NCI-H187 (cell line): Measurements from ENCODE around the gene TMEM92.
"Not testable (repeated sequence)": the region's sequence is repeated elsewhere in the genome, so short reads cannot be mapped to it uniquely, and the experiment has no call there.

Experiments
- DNase-seq, 2 experiments: peaks; one replicate each; lab custom pipeline; 2025; lab: John Stamatoyannopoulos, UW

Gene TMEM92

DNA sequence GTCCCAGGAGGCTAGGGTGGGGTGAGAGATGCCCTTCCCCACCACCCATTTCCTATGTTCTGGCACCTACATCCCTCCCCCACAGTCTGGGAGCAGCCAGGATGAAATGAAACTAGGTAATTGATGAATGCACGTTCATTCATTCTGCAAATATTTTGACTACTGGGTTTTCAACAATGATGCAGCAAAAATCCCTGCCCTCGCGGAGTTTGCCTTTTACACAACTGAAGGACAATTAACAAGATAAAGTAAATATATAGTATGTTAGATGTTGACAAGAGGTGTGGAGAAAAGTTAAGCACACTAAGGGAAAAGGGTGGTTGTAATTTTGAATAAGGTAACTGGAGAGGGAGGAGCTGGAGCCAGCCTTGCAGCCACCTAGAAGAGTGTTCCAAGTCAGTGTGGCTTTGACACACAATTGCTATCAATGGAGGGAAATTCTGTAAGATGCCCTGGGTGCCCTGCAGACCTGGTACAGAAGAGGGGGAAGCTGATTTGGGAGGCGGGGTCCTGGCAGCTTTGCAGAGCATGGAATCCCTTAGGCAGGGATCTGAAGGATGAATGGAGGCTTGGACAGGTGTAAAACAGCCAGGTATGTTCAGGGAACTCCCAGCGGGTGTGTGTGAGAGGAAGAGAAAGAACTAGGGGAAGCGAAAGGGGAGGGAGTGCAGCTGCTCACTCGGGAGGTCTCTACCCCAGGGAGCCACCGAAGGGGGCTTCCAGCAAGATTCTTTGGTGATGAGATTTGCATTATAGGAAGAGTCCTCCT, 2.5 kb downstream of the TMEM92 start:
- DNase-seq: no peak

DNA sequence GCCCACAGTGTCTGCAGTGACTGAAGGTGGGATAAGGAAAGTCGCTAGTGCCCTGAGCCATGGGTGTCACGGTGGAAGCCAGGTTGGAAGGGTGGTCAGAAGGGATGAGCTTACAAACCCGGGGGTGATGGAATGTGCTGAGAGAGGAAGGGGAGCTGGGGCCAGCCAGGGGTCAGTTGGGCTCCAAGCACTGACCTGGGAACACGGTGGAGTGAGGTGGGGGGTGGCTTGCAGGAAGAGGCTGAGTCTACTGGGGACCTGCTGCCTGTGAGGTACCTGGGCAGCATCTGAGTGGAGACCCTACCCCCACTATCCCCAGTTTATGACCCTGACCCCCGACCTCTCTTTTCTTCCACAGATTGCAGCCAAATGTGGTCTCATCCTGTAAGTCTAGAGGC, 3.1 kb downstream of the TMEM92 start:
- DNase-seq: no peak

DNA sequence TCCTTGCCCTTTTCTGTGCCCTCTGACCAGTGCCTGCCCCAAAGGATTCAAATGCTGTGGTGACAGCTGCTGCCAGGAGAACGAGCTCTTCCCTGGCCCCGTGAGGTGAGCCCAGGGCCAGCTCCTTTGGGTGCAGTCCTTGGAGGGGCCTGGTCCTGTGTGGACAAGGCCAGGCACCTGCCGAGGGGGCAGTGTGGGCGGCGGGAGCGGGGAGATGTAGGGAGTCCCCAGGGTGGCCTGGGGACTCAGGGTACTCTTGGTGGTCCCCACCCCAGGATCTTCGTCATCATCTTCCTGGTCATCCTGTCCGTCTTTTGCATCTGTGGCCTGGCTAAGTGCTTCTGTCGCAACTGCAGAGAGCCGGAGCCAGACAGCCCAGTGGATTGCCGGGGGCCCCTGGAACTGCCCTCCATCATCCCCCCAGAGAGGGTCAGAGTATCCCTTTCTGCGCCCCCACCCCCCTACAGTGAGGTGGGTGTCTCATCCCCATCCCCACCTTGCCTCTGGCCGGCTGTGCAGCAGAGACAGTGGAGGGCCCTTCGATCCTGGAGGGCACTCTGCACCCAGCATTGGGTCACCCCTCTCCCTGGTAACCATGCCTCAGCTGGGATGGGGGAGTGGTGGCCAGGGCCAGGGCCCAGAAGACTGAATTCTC, 4.4 kb downstream of the TMEM92 start:
- DNase-seq: no peak

DNA sequence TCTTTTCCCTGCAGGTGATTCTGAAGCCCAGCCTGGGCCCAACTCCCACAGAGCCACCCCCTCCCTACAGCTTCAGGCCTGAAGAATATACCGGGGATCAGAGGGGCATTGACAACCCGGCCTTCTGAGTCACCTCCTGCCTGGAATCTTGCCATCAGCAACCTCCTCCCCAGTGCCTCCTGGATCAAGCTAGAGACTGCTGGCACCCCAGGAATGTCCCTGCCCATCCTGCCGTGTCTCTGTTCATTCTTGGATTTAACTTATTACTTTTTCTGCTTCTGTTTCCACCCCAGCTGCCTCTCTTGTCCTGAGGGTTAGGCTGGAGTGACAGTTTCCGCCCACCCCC, 4.9 kb downstream of the TMEM92 start:
- no peak for DNase-seq

DNA sequence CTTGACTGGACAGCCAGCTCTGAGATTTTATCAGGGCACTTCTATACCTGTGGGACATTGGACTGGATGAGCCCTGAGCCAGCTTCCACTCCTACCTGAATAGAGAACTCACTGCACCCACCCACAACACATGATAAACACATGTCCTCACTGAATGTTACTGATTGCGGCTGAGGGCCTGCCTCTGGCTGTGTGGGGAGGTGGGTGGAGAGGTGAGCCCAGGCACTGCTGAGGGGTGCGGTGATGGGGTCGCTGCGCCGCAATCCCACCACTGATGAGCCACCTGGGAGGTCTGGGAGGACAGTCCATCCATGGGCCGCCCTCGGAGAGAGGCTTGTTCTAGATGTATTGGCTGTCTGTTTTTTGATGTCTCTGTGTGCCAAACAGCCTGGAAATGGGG, 5.4 kb downstream of the TMEM92 start:
- no peak for DNase-seq

DNA sequence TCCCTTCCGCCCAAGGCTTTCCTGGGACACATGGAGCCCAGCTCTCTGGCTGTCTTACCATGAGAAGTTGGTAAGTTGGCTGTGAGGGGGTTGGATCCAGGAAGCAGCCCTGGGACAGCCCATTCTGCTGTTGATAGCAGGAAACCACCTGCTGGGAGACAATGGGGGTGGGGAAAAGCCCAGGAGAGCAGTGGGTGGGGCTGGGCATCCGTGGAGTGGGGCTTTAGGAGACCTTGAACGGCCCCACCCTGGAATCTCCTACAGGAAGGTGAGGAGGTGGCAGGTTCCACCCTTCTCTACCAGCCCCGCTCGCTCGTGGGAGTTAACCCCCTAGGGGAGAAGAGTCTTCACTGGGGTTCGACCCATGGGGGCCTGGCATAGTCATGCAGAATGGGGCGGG, 5.8 kb downstream of the TMEM92 start:
- DNase-seq: no peak

DNA sequence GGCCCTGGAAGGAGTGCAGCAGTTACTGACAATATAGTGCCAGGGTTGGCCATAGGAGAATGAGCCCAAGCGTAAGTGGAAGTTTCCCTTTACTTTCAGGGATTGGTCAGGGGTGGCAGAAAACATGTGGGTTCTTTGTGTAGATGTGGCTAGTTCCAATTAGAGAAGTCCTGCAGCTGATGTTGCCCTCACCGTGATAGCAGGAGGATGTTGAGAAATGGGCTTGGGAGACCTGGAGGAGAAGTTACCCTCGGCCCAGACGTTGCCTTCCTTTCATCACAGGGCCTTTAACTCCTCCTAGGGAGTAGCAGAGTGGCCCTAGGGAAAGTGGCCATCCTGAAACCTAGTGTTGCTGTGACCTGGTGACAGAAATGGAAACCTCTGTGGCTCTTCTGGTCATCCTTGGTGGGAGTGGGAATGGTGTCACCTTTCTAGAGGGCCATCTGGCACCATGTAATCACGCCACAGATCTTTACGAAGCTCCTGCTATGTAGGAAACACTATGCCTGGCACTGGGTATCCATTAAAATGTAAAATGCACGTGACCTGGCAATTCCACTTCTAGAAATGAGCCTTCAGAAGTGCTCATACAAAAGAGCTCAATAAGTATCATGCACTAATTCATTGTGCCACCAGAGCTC, 6.7 kb downstream of the TMEM92 start:
- DNase-seq: no peak

DNA sequence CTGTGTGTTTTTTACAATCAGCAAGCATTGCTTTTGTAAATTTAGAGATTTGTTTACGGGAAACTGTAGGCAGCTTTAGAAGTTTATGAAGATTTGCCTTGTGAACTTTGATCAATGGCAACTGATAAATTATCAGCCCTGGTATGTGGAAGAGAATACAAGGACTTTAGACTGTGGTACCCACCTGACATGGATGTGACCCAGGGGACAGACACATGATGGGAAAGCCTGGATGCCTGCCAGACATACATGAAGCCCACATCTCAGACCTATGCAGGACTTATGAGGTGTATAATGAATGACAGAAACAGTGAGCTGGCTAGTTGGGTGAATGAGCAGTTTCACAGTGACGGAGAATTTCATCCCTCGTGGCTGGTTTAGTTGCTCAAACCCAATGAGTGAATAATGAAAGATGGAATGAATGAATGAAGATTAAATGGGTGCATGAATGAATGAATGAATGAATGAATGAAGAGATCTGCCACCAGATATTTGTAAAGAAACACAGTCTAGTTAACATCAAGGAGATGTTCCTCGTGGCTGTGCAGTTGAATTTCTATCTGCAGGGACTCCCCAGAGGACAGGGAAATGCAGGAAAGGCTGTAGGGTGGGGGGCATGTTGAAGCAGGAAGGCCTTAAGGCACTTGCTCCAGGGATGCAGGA, 7.6 kb downstream of the TMEM92 start:
- DNase-seq: no peak

DNA sequence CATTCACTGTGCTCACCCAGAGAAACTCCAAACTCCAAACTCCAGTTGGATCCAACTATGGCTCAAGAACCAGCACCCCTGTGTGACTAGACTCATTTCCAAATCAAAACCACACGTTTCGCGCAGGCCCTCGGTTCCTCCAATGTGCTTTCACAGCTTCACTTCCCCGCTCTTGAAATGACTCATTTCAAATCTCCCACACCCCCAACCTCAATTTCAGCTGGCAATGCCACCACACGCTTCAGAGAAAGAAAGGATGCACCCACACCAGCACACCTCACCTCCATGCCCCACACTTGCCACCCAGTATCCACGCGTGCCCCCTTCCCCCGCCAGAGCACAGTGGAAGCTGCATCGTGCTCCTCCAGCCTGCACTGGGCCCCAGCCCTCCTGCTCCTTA, 9.0 kb downstream of the TMEM92 start:
- DNase-seq: no peak

DNA sequence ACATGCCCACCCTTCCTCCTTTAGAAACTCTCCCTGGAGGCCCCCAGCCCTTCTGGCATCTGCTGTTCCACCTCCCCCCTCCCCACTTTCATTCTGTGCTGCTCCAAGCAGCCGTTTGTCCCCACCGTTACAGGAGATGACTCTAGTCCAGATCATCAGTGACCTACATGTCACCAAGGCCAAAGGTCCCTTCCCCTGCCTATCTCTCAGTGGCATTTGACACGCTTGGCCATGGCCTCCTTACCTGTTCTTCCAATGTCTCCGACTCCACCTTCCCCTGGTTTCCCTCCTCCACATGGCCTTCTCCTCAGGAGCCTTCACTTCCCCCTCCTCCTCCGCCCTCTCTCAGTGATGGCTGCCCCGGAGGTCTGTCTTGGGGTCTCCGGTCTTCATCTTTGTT, 9.4 kb downstream of the TMEM92 start:
- no peak for DNase-seq

DNA sequence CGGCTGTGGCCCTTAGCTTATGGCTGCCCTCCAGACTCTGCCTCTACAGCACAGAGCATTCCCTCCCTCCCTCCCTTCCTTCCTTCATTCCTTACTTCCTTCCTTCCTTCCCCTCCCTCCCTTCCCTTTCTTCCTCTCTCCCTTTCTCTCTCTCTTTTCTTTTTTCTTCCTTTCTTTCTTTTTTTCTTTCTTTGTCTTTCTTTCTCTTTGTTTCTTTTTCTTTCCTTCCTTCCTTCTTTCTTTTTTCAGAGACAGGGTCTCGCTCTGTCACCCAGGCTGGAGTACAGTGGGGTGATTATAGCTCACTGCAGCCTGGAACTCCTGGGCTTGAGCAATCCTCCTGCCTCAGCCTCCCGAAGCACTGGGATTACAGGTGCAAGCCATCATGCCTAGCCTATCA, 11.7 kb downstream of the TMEM92 start:
- no peak for DNase-seq

DNA sequence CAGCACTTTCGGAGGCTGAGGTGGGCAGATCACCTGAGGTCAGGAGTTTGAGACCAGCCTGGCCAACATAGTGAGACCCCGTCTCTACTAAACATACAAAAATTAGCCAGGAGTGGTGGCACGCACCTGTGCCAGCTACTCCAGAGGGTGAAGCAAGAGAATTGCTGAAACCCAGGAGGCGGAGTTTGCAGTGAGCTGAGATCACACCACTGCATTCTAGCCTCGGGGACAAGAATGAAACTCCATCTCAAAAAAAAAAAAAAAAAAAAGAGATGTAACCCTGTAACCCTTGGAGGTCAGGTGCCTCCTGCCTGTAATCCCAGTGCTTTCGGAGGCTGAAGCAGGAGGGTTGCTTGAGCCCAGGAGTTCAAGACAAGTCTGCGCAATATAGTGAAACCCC, 13.0 kb downstream of the TMEM92 start:
- not testable (repeated sequence) for DNase-seq

DNA sequence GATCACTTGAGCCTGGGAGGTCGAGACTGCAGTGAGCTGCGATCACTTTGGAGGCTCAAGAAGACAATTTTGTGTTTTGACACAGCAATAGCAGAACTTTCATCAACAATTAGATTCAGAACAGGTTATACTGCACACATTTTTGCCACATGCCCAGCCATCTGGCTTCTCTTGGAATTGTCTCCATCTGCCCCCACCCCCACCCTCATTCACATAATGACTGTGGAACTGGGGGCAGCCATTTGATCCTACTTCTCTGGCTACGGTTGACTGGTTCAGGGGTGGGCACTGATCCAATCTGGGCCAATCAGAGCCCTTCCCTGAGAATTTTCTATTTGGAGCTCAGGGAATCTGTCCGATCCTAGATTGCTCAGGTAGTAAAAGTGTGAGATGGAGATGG, 14.0 kb downstream of the TMEM92 start:
- no peak for DNase-seq

DNA sequence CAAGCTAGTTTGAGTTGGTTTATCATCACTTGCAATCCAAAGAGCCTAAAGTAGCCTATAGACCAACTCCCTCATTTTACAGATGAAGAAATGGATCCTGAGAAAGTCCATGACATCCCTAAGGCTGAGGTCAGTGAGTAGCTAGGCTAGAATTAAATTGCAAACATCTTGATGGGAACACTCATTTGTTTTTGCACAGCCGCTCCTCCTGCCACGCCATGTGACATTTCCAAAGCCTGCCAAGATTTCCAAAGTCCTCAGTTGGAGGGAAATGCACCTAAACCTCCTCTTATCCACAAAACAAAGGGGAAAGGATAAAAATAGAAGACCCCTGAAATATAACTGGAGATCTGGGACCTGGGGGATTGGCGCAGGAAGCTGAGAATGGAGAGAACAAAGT, 15.0 kb downstream of the TMEM92 start:
- no peak for DNase-seq

DNA sequence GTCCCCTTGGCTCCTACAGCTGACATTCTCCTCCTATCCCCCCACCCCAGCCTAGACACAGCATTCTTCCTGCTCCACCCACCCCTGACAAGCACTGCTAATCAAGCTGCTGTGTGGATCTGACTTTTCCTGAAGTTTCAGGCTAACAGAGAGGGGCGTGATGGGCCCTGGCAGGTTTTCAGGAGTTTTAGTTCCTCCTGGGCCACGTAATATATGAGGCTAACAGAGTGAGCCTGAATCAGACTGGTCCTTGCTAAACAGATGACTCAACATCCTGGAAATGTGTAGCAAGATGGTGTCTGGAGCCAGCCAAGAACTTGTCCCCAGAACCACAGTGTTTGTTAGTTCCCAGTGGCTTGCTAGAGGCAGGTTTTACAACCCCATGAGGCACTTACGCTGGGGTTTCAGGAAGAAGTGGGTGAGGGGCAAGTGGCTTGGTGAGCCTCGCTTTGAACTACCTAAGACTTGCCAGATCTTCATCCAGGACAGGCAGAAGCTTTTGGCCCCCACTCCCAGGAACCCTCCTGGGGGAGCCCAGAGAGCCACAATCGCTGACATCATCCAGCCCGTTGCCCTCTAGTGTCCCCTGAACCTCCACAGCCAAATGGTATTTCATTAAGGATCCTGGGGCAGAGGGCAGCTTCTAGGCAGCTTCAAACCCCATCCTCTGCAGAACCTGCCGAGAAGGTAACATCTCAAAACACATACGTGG, 15.9 kb downstream of the TMEM92 start:
- DNase-seq: no peak

DNA sequence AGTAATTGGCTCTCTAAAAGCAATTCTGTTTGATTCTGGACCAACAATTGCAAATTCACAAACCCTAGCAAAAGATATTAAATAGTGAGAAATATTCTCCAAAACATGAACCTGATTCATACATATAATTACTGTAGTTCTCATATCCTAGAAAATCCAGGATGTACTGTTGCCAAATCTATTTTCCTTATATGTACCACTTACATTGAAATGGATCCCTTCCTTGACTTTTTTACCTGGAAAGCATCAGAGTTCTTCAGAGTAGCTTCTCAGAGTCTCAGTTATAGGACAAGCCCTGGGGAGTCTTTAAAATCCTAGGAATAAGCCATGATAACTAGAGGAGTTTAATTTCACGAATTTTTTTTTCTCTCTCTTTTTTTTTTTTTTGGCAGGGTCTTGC, 16.7 kb downstream of the TMEM92 start:
- no peak for DNase-seq

DNA sequence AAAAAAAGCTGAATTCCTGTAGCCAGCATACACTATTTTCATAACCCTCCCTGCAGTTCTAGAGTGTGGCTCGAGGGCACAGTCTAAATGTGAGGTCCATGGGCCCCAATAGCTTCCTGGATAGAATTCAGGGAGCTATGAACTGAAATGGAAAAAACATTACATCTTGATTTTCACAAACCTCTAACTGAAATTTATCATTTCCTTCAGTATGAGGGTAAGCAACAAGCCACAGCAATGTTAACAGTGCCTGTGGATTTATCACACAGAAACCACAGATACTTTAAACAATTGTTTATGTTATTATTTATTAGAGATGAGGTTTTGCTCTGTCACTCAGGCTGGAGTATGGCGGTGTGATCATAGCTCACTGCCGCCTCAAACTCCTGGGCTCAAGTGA, 18.2 kb downstream of the TMEM92 start:
- DNase-seq: no peak

DNA sequence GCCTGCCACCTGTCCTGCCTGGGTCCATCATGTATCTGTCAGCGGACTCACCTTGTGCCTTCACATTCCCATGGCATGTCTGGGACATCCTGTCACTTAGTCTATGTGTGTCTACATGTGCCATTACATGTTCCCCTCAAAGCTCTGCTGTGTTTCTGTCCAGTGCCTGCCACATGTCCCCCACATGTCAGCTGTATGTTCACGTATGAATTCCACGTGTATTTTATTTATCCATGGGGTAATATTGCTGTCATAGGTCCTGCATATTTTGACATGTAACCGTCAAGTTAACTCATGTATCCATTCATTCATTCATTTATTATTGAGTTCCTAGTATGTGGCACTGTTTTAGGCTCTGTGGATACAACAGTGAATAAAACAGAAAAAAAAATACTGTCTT, 20.8 kb downstream of the TMEM92 start:
- no peak for DNase-seq

DNA sequence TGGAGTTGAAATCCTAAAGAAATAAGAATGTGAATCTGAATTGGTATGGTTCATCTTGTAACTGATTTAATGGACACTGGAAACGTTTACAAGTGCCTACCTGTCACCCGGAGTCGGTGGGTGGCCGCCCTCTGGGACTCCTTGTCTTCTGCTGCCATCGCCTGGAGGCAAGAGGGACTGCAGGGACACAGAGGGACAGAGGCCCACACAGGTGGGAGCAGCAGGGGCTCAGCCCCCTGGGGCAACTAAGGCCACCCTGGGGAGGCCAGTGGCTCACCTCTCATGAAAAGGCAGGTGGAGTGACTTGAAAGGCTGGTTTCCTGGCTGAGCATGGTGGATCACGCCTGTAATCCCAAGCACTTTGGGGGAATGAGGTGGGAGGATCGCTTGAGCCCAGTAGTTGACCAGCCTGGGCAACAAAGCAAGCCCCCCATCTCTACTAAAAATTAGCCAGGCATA, 23.2 kb downstream of the TMEM92 start:
- DNase-seq: peak in 1 of 2 experiments; percentile 19

DNA sequence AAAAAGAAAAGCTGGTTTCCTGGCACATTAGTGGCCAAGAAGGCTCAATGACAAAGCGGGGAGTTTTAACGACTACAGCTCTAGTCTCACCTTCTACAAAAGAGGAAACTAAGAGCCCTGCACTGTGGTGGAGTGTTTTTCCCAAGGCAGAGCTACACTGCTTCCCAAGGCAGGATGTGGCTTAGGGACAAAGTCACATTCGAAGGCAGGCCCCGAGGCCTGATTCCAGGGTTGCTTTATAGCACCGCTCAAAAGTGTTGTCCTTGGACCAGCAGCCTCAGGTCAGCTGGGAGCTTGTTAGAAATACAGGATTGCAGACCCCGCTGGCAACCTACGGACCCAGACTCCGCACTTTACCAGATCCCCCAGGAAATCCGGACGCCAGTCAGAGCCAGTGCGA, 23.8 kb downstream of the TMEM92 start:
- DNase-seq: no peak

DNA sequence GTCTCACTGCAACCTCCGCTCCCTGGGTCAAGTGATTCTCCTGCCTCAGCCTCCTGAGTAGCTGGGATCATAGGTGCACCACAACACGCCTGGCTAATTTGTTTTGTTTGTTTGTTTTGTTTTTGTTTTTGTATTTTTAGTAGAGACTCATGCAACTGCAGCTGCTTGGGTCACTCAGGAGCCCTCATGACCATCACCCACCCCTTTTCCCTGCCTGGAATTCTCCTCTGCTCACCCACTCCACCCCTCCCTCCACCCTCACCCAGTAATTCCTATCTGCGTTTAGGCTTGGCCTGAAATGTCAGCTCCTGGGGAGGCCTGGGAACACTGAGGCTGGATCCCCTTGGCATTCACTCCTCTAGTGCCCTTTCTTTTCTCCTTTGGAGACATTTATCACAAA, 25.5 kb downstream of the TMEM92 start:
- DNase-seq: no peak

DNA sequence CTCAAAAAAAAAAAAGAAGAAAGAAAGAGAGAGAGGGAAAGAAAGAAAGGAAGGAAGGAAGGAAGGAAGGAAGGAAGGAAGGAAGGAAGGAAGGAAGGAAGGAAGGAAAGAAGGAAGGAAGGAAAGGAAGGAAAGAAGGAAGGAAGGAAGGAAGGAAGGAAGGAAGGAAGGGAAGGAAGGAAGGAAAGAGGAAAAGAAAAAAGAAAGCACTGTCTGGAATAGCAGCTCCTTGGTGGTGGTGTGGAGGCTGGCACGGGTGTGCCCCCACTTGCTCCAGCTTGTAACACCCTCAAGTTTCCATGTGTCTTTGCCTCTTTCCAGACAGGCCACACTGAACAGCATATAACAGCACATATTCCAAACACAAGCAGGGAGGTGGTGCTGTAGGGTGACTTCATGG, 26.6 kb downstream of the TMEM92 start:
- not testable (repeated sequence) for DNase-seq
